GM21367 (cell line): ENCODE measurements around the gene GSKIP.
A peak's percentile ranks its signal among the peaks of the same experiment; 100 is the strongest.

Experiments
- ATAC-seq: cut with Tn5 transposase; IDR thresholded peaks from one replicate; pipeline ENCODE4 v1.9.1; 2021; ENCODE audit not compliant: unreplicated experiment

GSKIP gene

GRCh38 chr14:96376093-96376492 lies 12.8 kb downstream of the GSKIP start:
- ATAC-seq = no peak

- peak; percentile 57 for ATAC-seq
Measured at GRCh38 chr14:96380735-96381134, 17.4 kb downstream of the GSKIP start.

GRCh38 chr14:96383445-96383844 lies 20.1 kb downstream of the GSKIP start:
- no peak for ATAC-seq

DNA sequence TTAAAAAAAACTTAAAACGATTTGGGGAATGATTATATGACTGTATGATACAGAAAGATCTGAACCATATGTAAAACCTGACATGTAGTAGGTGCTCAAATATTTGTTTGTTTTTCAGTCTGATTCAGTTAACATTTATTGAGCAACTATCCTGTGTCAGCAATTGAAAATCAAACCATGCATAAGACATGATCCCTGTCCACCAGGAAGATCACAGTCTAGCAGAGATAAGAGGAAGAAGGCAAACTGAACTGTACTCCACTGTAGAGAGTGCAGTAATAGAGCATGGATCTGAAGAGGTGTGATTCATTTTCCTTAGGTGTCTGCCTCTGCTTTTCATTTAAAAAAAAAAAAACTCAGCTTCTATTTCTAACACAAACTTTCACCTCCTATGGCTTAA lies 20.7 kb downstream of the GSKIP start:
- no peak for ATAC-seq

DNA sequence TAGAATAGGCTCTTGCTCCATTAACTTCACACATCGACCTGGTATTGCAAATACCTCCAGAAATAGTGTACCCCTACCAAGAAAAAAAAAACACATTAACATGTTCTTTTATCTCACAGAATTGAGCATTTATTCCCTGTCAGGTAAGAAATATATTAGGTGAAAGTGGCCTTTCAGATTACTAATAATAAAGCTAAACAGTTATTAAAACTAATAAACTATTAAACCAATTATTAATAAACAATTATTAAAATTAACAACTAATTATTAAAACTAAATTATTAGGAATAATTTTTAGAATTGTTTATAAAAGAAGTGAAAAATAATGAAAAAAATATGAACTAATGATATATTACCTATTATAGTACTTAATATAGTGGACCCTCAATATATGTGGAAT lies 21.4 kb downstream of the GSKIP start:
- ATAC-seq = no peak

GRCh38 chr14:96385385-96385784 lies 22.1 kb downstream of the GSKIP start:
- ATAC-seq = no peak

GRCh38 chr14:96390965-96391292 lies 27.6 kb downstream of the GSKIP start:
- ATAC-seq = no peak

DNA sequence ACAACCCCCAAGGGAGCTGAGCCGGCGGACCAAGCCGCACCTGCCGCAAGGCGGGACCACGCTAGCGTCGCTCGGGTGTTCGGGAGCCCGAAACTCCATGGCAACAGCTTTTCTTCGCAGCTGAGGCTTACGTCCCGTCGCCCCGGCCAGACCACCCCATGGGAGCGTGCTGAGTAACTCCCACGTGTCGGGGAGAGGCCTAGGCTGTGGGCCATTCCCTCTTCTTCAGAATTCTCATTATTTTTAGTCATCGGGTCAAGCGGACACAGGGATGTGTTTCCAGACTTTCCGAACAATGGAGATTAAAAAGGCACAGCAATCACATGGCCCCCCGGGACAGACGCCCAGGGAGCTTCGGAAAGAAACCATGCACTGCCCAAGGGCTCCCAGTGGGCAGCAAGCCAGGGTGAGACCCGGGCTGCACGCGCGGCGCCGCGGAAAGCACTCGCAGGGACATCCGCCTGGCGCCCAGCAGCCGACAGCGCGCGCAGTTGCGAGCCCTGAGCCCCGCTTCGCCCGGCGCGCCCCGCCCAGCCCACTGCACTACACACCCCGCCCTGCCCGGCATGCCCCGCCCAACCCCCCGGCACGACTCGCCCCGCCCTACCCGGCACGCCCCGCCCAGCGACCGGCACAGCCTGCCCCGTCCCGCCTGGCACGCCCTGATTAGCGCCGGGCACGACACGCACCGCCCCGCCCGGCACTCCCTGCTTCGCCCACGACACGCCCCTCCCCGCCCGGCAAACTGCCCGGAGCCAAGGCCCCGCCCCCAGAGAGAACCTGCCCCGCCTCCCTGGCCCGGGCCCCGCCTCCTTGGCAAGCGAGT lies 28.2 kb downstream of the GSKIP start:
- ATAC-seq = peak; percentile 90

GRCh38 chr14:96393071-96393691 lies 29.9 kb downstream of the GSKIP start:
- ATAC-seq = no peak

DNA sequence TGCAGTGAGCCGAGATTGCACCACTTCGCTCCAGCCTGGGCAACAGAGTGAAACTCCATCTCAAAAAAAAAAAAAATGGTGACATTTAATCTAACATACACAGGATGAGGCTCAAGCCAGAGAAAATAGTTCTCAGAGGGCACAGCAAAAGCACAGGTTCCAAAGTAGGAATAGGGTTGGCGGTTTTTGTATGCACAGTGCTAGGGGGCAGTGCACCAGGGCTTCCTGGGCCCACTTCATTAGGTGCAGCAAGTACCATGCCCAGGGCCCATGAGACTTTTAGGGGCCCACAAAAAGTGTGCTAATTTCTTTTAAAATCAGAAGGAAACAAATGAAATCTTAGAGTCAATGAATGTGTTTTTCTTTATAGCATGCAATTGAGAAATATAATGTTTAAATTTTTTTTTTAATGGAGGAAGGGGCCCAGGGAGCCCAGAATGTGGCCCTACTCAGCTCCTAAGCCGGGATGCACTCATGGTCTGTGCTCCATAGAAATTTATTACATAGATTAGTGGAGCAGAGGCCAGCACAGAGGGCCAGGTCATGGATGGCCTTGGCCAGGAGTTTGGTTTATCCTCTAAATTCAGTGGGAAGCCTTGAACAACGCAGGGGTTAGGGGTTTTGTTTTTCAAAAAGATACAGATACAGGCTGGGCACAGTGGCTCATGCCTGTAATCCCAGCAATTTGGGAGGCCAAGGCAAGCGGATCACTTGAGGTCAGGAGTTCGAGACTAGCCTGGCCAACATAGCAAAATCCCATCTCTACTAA lies 30.9 kb downstream of the GSKIP start:
- ATAC-seq = no peak

- no peak for ATAC-seq
Measured at GRCh38 chr14:96398432-96398831, 35.1 kb downstream of the GSKIP start.

- no peak for ATAC-seq
Measured at GRCh38 chr14:96398921-96399320, 35.6 kb downstream of the GSKIP start.

GRCh38 chr14:96399405-96399804 lies 36.1 kb downstream of the GSKIP start:
- no peak for ATAC-seq

DNA sequence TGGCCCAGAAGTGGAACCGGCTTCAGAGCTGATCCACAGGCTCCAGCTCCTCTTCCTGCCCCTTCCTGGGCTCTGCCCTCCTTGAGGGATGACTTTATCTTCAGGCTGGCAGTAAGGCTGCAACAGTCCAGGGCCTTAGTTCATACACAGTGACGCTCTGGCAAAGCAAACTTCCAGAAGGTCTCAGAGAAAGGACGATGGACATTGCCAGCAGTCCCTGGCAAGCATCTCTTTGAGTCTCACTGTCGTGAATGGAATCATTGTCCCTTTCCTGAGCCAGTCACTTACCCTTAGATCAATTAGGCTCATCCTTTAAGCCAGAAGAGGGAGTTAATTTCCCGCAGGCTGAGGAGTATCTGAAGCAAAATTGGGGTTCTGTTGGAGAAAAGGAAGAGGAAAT lies 37.2 kb downstream of the GSKIP start:
- ATAC-seq = no peak

DNA sequence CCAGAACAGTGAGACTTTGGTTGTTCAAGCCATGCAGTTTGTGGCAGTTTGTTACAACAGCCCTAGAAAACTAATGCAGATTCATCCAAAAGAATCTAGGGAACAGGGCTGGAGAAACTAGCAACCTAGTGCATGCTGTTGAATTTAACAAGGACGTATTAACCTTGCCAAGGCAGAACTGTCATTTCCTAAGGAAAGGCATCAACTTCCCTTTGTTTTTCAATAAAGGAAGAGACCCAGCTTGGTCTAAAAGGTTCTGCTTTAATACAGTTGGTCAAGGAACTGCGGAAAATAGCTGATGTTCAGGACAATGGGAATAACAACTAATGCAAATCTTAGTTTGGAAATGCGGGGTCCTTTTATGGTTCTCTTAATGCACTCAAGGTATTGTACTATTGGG lies 40.1 kb downstream of the GSKIP start:
- ATAC-seq = no peak

DNA sequence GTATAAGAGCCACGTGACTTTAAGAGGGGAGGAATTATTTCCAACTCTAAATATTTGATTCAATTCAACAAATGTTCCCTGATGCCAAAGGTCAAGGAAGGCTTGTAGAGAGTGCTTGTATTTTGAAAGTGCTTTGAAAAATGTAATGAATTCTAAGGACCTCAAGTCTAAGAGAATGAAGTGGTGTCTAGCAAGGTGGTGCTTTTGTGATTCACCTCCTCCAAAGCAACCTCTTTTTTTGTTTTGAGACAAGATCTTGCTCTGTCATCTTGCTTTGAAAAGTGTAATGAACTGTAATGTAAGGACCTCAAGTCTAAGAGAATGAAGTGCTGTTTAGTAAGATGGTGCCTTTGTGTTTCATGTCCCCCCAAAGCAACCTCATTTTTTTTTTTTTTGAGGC lies 42.4 kb downstream of the GSKIP start:
- ATAC-seq = no peak

DNA sequence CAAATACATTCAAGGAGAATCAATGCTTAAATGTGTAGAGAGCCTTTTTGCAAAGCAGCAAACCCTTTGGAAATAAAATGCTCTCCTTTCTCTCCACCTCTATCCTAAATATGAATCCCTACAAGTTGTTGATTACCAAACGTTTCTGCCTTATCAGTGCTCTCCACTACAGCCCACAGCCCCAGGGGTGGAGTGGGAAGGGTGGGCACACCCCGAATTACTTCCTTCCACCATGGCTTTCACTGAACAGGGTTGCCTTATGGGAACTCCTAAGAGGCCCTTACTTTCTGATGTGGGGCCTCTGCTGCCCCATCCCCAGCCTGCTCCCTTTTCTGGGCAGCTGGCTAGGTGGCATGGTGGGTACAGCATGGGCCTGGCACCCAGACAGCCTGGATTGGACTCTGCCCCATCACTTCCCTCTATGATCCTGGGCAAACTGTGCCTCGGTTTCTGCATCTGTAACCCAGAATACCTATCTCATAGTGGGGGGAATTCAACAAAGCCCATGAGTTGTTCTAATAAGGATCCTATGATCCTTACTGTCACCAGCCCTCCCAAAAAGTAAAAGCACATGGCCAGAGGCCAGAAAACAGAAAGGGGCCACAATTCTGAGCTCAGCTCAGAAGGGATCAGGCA lies 44.7 kb downstream of the GSKIP start:
- ATAC-seq = no peak

- no peak for ATAC-seq
Measured at GRCh38 chr14:96408608-96409007, 45.3 kb downstream of the GSKIP start.

- ATAC-seq = no peak
Measured at GRCh38 chr14:96409701-96410100, 46.4 kb downstream of the GSKIP start.

DNA sequence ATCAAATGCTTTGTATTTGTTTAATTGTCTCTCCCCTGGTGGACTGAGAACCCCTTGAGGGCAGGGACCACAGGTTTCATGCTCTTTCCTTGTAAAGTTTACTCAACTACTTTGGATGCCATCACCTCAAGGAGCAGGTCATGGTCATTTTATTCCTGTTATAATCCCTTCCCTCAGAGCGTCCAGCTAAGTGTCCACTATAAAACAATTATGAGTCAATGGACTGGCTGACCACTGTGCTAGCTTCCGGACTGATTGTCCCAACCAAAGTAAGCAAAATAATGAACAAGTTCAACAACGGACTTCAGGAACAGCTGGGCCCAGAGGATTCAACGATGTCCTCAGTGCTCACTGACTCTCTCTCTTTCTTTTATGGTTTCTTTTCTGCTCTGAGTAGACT lies 46.8 kb downstream of the GSKIP start:
- ATAC-seq = no peak

DNA sequence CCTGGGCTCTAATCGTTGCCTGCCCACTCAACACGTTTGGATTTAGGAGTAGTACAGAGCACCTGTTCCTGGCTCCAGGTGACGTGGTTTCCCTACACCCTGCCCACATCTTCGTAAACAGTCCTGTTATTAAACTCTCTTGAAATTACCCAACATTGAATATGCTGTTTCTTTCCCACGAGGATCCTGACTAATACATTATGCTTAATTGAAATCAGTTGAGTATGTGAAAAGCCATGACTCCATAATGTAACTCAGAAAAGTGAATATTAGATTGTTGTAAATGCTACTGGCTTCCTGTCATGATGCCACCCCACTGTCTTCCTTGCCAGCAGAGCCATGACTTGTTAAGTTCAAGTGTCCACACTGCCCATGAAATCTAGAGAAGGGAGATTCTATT lies 50.2 kb downstream of the GSKIP start:
- no peak for ATAC-seq

DNA sequence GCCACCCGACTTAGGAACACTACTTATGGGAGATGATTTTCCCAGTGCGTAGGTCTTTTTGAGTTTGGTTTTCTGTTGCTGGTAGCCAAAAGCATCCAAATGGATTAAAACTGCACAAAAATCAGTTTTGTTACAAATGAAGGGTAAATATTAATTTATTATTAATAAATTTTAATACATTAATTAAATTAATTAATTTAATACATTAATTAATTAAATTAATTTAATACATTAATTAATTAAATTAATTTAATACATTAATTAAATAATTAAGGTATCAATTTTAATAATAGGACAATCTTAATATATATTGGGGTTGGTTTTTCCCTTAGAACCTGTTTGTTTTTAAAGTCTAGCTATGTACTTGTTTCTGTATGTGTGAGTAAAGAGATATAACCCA lies 52.2 kb downstream of the GSKIP start:
- ATAC-seq = no peak
